DND-41 (cell line): ENCODE results near the gene TMTC1.
A peak's percentile ranks its signal among the peaks of the same experiment; 100 is the strongest.

ENCODE experiments used
- EZH2 ChIP-seq: IDR thresholded peaks from 3 replicates; pipeline ENCODE4 v1.6.1; 2012; ENCODE audit warnings: borderline replicate concordance, low read depth, mild to moderate bottlenecking, moderate library complexity, low read length, inconsistent platforms; ENCODE audit not compliant: severe bottlenecking
- TF ChIP-seq, protein P1 (sequence below): IDR thresholded peaks from 2 replicates; pipeline ENCODE4 v1.5.1; 2012; ENCODE audit warnings: borderline replicate concordance, low read length, moderate library complexity, mild to moderate bottlenecking; ENCODE audit not compliant: poor library complexity, severe bottlenecking; ENCODE audit errors: extremely low read depth

DNA sequence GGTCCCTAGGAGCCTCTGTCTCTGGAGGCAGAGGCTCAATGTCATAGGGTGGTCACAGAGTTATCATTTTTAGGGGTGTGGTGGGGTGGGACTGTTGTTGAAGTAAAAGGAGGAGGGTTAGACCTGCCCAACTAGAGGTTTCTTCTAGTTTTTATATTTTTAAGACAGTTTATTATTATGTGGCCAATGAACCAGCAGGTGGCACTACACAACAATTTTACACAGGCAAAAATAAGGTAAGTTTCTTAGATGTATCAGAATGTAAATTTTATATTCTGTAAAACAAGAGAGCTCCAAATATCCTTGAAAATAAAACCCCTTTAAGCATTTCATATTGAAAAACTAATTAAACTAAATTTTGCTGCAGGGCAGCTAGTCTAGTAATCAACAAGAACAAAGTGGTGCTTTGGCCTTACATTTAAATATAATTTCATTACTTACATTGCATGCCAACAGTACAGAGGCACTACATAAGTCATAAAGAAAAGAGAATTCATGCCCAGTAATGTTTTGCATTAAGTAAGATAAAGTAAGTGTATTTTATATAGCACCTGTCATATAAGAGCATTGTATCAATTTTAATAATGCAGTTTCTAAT, 264.1 kb downstream of the TMTC1 start:
- TF ChIP-seq, protein P1, sequence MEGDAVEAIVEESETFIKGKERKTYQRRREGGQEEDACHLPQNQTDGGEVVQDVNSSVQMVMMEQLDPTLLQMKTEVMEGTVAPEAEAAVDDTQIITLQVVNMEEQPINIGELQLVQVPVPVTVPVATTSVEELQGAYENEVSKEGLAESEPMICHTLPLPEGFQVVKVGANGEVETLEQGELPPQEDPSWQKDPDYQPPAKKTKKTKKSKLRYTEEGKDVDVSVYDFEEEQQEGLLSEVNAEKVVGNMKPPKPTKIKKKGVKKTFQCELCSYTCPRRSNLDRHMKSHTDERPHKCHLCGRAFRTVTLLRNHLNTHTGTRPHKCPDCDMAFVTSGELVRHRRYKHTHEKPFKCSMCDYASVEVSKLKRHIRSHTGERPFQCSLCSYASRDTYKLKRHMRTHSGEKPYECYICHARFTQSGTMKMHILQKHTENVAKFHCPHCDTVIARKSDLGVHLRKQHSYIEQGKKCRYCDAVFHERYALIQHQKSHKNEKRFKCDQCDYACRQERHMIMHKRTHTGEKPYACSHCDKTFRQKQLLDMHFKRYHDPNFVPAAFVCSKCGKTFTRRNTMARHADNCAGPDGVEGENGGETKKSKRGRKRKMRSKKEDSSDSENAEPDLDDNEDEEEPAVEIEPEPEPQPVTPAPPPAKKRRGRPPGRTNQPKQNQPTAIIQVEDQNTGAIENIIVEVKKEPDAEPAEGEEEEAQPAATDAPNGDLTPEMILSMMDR, result peak; percentile 75
- TF ChIP-seq EZH2, result no peak
